MM.1S (cell line): ENCODE measurements around the gene SCGN.

Experiments used
- DNase-seq: peaks from one replicate; pipeline ENCODE4 v3.0.0-alpha.2; 2015
- H2AFZ ChIP-seq: fragments of 300-600 bp; sonication (generic); 2 replicates; pipeline ENCODE4 v1.6.0; 2016; ENCODE audit warnings: antibody characterized with exemption, low read length
- H3F3A ChIP-seq: fragments of 300-600 bp; sonication (generic); 2 replicates; pipeline ENCODE4 v1.6.1; 2016; ENCODE audit warnings: mild to moderate bottlenecking, antibody characterized with exemption, low read length, moderate library complexity, mixed read lengths; ENCODE audit not compliant: insufficient read depth
- H3K27ac ChIP-seq: fragments of 300-600 bp; sonication (generic); 2 replicates; pipeline ENCODE4 v1.5.1; 2016; ENCODE audit warnings: mild to moderate bottlenecking, low read length
- H3K27me3 ChIP-seq: fragments of 300-600 bp; sonication (generic); replicated peaks from 2 replicates; pipeline ENCODE4 v1.6.0; 2016; ENCODE audit warnings: low read length; ENCODE audit not compliant: insufficient read depth
- H3K36me3 ChIP-seq: fragments of 300-600 bp; sonication (generic); replicated peaks from 2 replicates; pipeline ENCODE4 v1.6.1; 2016; ENCODE audit warnings: mild to moderate bottlenecking, low read length, mixed read lengths; ENCODE audit not compliant: insufficient read depth
- H3K4me1 ChIP-seq: fragments of 300-600 bp; sonication (generic); 2 replicates; pipeline ENCODE4 v1.6.1; 2016; ENCODE audit warnings: low read length, mixed read lengths
- H3K4me2 ChIP-seq: fragments of 300-600 bp; sonication (generic); 2 replicates; pipeline ENCODE4 v1.6.0; 2016; ENCODE audit warnings: low read depth, low read length
- H3K4me3 ChIP-seq: fragments of 300-600 bp; sonication (generic); 2 replicates; pipeline ENCODE4 v1.5.1; 2016; ENCODE audit warnings: low read length, mixed read lengths
- H3K79me2 ChIP-seq: fragments of 300-600 bp; sonication (generic); 2 replicates; pipeline ENCODE4 v1.6.1; 2016; ENCODE audit warnings: mixed run types, low read length, mixed read lengths
- H3K9ac ChIP-seq: fragments of 300-600 bp; sonication (generic); 2 replicates; pipeline ENCODE4 v1.6.1; 2016; ENCODE audit warnings: low read length, mixed read lengths
- H3K9me2 ChIP-seq: fragments of 300-600 bp; sonication (generic); replicated peaks from 2 replicates; pipeline ENCODE4 v1.6.1; 2016; ENCODE audit warnings: mild to moderate bottlenecking, low read length, mixed read lengths; ENCODE audit not compliant: insufficient read depth
- H3K9me3 ChIP-seq: fragments of 300-600 bp; sonication (generic); replicated peaks from 2 replicates; pipeline ENCODE4 v1.6.1; 2016; ENCODE audit warnings: mild to moderate bottlenecking, low read length, mixed read lengths; ENCODE audit not compliant: insufficient read depth
- H4K20me1 ChIP-seq: fragments of 300-600 bp; sonication (generic); 2 replicates; pipeline ENCODE4 v1.6.1; 2016; ENCODE audit warnings: mild to moderate bottlenecking, low read length, moderate library complexity, mixed read lengths; ENCODE audit not compliant: insufficient read depth
- EZH2 ChIP-seq: fragments of 300-600 bp; sonication (generic); optimal IDR thresholded peaks from 2 replicates; pipeline ENCODE3; 2017; ENCODE audit warnings: low read depth, mild to moderate bottlenecking, antibody characterized with exemption, low read length, mixed read lengths
- EZH2phosphoT487 ChIP-seq: fragments of 300-600 bp; sonication (generic); IDR thresholded peaks from 2 replicates; pipeline ENCODE4 v1.6.1; 2018; ENCODE audit warnings: antibody characterized with exemption, low read length
- TF ChIP-seq, protein P1 (sequence below): fragments of 300-600 bp; sonication (generic); IDR thresholded peaks from 2 replicates; pipeline ENCODE4 v1.5.1; 2016; ENCODE audit warnings: antibody characterized with exemption, low read length, mixed read lengths

Gene SCGN

GRCh38 chr6:25706314-25707014 is 54.4 kb downstream of the SCGN start:
- Histone ChIP-seq H3K4me2 (no peak overlapping the region), H2AFZ (no peak overlapping the region; the same call in 1 of the 2 replicates), H3K4me1 (no peaks in the 10 kb centered on the region), H4K20me1 (no peaks in the 10 kb centered on the region), H3K9me2 (no peaks in the 10 kb centered on the region), H3K27ac (no peak overlapping the region), H3K9ac (no peak overlapping the region), H3F3A (no peaks in the 10 kb centered on the region), H3K9me3 (no peaks in the 10 kb centered on the region), H3K36me3 (no peaks in the 10 kb centered on the region), H3K27me3 (no peaks in the 10 kb centered on the region), H3K79me2 (no peaks in the 10 kb centered on the region), H3K4me3 (no peak overlapping the region)
- TF ChIP-seq EZH2: no peak
- TF ChIP-seq EZH2phosphoT487: no peak
- TF ChIP-seq, protein P1, sequence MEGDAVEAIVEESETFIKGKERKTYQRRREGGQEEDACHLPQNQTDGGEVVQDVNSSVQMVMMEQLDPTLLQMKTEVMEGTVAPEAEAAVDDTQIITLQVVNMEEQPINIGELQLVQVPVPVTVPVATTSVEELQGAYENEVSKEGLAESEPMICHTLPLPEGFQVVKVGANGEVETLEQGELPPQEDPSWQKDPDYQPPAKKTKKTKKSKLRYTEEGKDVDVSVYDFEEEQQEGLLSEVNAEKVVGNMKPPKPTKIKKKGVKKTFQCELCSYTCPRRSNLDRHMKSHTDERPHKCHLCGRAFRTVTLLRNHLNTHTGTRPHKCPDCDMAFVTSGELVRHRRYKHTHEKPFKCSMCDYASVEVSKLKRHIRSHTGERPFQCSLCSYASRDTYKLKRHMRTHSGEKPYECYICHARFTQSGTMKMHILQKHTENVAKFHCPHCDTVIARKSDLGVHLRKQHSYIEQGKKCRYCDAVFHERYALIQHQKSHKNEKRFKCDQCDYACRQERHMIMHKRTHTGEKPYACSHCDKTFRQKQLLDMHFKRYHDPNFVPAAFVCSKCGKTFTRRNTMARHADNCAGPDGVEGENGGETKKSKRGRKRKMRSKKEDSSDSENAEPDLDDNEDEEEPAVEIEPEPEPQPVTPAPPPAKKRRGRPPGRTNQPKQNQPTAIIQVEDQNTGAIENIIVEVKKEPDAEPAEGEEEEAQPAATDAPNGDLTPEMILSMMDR: no peak
- no peak for DNase-seq

DNA sequence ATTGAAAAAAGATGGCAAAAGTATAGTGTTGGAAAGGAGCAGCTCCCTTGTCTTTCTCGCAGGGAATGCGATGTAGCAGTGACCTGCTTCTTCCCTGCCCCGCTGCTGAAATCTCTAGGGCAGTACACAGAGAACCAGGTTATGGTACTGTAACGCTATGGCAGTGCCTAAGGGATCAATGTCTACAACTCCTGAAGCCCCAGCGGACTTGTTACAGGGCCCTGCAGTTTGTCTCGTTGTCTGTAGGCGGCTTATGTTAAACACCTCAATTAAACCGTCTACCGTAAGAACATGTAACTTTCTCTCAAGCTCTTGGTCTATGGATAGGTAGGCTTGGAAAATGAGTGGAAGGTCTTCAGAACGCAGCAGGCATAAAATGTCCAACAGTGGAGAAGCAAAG is 57.7 kb downstream of the SCGN start:
- H2AFZ ChIP-seq: no peak overlapping the region
- DNase-seq: no peak
- no peaks in the 10 kb centered on the region for H3K9me3 ChIP-seq
- no peaks in the 10 kb centered on the region for H3K79me2 ChIP-seq
- no peak overlapping the region for H3K27ac ChIP-seq
- TF ChIP-seq EZH2phosphoT487: no peak
- H3F3A ChIP-seq: no peaks in the 10 kb centered on the region
- H4K20me1 ChIP-seq: no peaks in the 10 kb centered on the region
- H3K9me2 ChIP-seq: no peaks in the 10 kb centered on the region
- H3K27me3 ChIP-seq: no peaks in the 10 kb centered on the region
- no peaks in the 10 kb centered on the region for H3K4me1 ChIP-seq
- H3K4me3 ChIP-seq: no peak overlapping the region
- H3K4me2 ChIP-seq: no peak overlapping the region
- H3K9ac ChIP-seq: no peak overlapping the region
- H3K36me3 ChIP-seq: no peaks in the 10 kb centered on the region

GRCh38 chr6:25710287-25710686 is 58.3 kb downstream of the SCGN start:
- Histone ChIP-seq H3K4me3 (no peak overlapping the region), H3K4me2 (no peak overlapping the region), H3K9me2 (no peaks in the 10 kb centered on the region), H4K20me1 (no peaks in the 10 kb centered on the region), H3K36me3 (no peaks in the 10 kb centered on the region), H3F3A (no peaks in the 10 kb centered on the region), H3K27ac (no peak overlapping the region), H3K4me1 (no peaks in the 10 kb centered on the region), H3K27me3 (no peaks in the 10 kb centered on the region), H3K9me3 (no peaks in the 10 kb centered on the region), H3K79me2 (no peaks in the 10 kb centered on the region), H3K9ac (no peak overlapping the region), H2AFZ (no peak overlapping the region)
- DNase-seq: no peak
- TF ChIP-seq EZH2phosphoT487: no peak

GRCh38 chr6:25713824-25714223 is 61.8 kb downstream of the SCGN start:
- Histone ChIP-seq H3F3A (no peaks in the 10 kb centered on the region), H3K36me3 (no peaks in the 10 kb centered on the region), H3K9me2 (no peaks in the 10 kb centered on the region), H2AFZ (no peak overlapping the region), H3K27ac (no peak overlapping the region), H3K79me2 (no peaks in the 10 kb centered on the region), H3K4me3 (no peak overlapping the region), H3K4me1 (no peaks in the 10 kb centered on the region), H3K27me3 (no peaks in the 10 kb centered on the region), H3K9me3 (no peaks in the 10 kb centered on the region), H3K4me2 (no peak overlapping the region), H3K9ac (no peak overlapping the region), H4K20me1 (no peaks in the 10 kb centered on the region)
- TF ChIP-seq, protein P1: no peak
- no peak for TF ChIP-seq EZH2phosphoT487
- no peak for TF ChIP-seq EZH2
- no peak for DNase-seq
